HepG2 (cell line): ENCODE results near the gene WIPF3. TPM values are rescaled to one million over a fixed set of nuclear protein-coding genes. Genes with fewer than 3 reads are reported as not detected.

Experiments
- ATAC-seq: fragments of 200-7000 bp; cut with Tn5 transposase; 3 replicates; pipeline ENCODE4 v1.9.1; 2020; ENCODE audit warnings: mild to moderate bottlenecking, moderate library complexity
- BruUV-seq: library from RNA; stranded (reverse); fragments of 400-500 nt; replicated peaks from 2 replicates; lab custom pipeline; 2021; lab: Mats Ljungman, UMichigan
- CTCF ChIA-PET: fragments of 300-600 bp; formaldehyde crosslinking; extraction: SDS; loops from one replicate; lab custom pipeline; 2021; ENCODE audit warnings: low total read pairs, inconsistent platforms, low intra/inter-chr PET ratio; lab: Yijun Ruan, JAX
- POLR2A ChIA-PET: fragments of 350-600 bp; sonication (Branson Sonifier 250); formaldehyde crosslinking; loops from one replicate; lab custom pipeline; 2020; ENCODE audit warnings: antibody characterized with exemption, inconsistent platforms; lab: Yijun Ruan, JAX
- DNase-seq: peaks from one replicate; pipeline ENCODE4 v3.0.0-alpha.2; 2015; ENCODE audit warnings: low spot score
- FAIRE-seq: peaks from 3 replicates; lab custom pipeline; 2011; peaks lifted over from hg19 to GRCh38; lab: Jason Lieb, UNC
- H2AFZ ChIP-seq: one replicate; pipeline ENCODE4 v1.6.1; 2011; ENCODE audit warnings: low read length, inconsistent platforms
- H3K27ac ChIP-seq: fragments of 300-600 bp; 3 replicates; pipeline ENCODE4 v1.8.0; 2011; ENCODE audit warnings: mixed run types, mild to moderate bottlenecking, mixed read lengths, low read length, inconsistent platforms; ENCODE audit not compliant: insufficient read depth; ENCODE audit errors: extremely low read length
- H3K27me3 ChIP-seq, 2 experiments: fragments of 200-600 bp in 1 of 2; 2 replicates in 1 of 2; 3 replicates in 1 of 2; pipeline versions ENCODE4 v1.6.0 to v1.8.0; 2011; ENCODE audit warnings: low read length in 2 of 2, mild to moderate bottlenecking in 2 of 2, moderate library complexity in 2 of 2, inconsistent platforms in 1 of 2; ENCODE audit not compliant: insufficient read depth in 2 of 2, control insufficient read depth in 1 of 2
- H3K36me3 ChIP-seq, 2 experiments: fragments of 200-600 bp in 1 of 2; replicated peaks in 1 of 2; 2 replicates in 1 of 2; 3 replicates in 1 of 2; pipeline versions ENCODE4 v1.5.1 to v1.8.0; 2011; ENCODE audit warnings: low read length in 2 of 2, inconsistent platforms in 1 of 2; ENCODE audit not compliant: insufficient read depth in 2 of 2, control insufficient read depth in 1 of 2
- H3K4me1 ChIP-seq: 2 replicates; pipeline ENCODE4 v1.5.1; 2012; ENCODE audit warnings: low read length, inconsistent platforms; ENCODE audit not compliant: insufficient read depth
- H3K4me2 ChIP-seq: 2 replicates; pipeline ENCODE4 v1.6.0; 2011; ENCODE audit warnings: low read depth, low read length, inconsistent platforms
- H3K4me3 ChIP-seq, 3 experiments: fragments of 200-600 bp in 1 of 3; sonication (generic), shearing (Covaris generic) in 1 of 3; replicated peaks in 1 of 3; 2 replicates each; pipeline ENCODE4 v1.5.1; 2011 to 2016; ENCODE audit warnings: low read length in 3 of 3, inconsistent platforms in 2 of 3, low read depth in 2 of 3, mild to moderate bottlenecking in 2 of 3, control low read depth in 1 of 3, mixed read lengths in 1 of 3; ENCODE audit not compliant: insufficient read depth in 1 of 3
- H3K79me2 ChIP-seq: one replicate; pipeline ENCODE4 v1.6.1; 2011; ENCODE audit warnings: low read length, inconsistent platforms; ENCODE audit not compliant: insufficient read depth
- H3K9ac ChIP-seq: 2 replicates; pipeline ENCODE4 v1.6.0; 2011; ENCODE audit warnings: mild to moderate bottlenecking, low read depth, low read length, inconsistent platforms; ENCODE audit not compliant: insufficient read depth
- H3K9me3 ChIP-seq: 2 replicates; pipeline ENCODE4 v1.5.1; 2012; ENCODE audit warnings: mild to moderate bottlenecking, low read length
- H4K20me1 ChIP-seq: 2 replicates; pipeline ENCODE4 v1.6.0; 2011; ENCODE audit warnings: inconsistent platforms, mild to moderate bottlenecking, low read length, moderate library complexity; ENCODE audit not compliant: insufficient read depth
- ATM ChIP-seq: fragments of 450-650 bp; IDR thresholded peaks from 2 replicates; pipeline ENCODE4 v1.7.1; 2017; ENCODE audit warnings: mild to moderate bottlenecking, borderline replicate concordance
- CREB1 ChIP-seq, 2 experiments: fragments of 450-650 bp in 1 of 2; IDR thresholded peaks; 2 replicates each; pipeline ENCODE4 v1.6.1; 2016 to 2017; ENCODE audit warnings: control low read depth in 1 of 2, mild to moderate bottlenecking in 1 of 2, missing compliant biosample characterization in 1 of 2, missing genetic modification characterization in 1 of 2
- ETV5 ChIP-seq: IDR thresholded peaks from 2 replicates; pipeline ENCODE4 v1.6.1; 2018; ENCODE audit warnings: missing biosample characterization, missing genetic modification reagents, inconsistent platforms, borderline replicate concordance
- PHF20 ChIP-seq: sonication (generic); formaldehyde crosslinking; IDR thresholded peaks from 2 replicates; pipeline ENCODE4 v1.5.0; 2020; ENCODE audit warnings: mild to moderate bottlenecking, missing genetic modification reagents
- PHF21A ChIP-seq: sonication (generic); formaldehyde crosslinking; IDR thresholded peaks from 2 replicates; pipeline ENCODE4 v1.5.0; 2020; ENCODE audit warnings: mild to moderate bottlenecking, missing genetic modification reagents
- PLSCR1 ChIP-seq: sonication (generic); formaldehyde crosslinking; IDR thresholded peaks from 2 replicates; pipeline ENCODE4 v1.5.0; 2020; ENCODE audit warnings: missing genetic modification reagents, mild to moderate bottlenecking, borderline replicate concordance
- TERF1 ChIP-seq: sonication (generic); formaldehyde crosslinking; IDR thresholded peaks from 2 replicates; pipeline ENCODE4 v1.8.0; 2022; ENCODE audit warnings: mild to moderate bottlenecking, missing genetic modification reagents, moderate library complexity
- ZNF282 ChIP-seq: fragments of 450-650 bp; IDR thresholded peaks from 2 replicates; pipeline ENCODE4 v1.6.1; 2018; ENCODE audit not compliant: partially characterized antibody
- ZNF44 ChIP-seq: sonication (generic); formaldehyde crosslinking; IDR thresholded peaks from 2 replicates; pipeline ENCODE4 v1.5.1; 2020; ENCODE audit warnings: mild to moderate bottlenecking, missing genetic modification reagents
- ZNF496 ChIP-seq: sonication (generic); formaldehyde crosslinking; IDR thresholded peaks from 2 replicates; pipeline ENCODE4 v1.8.1; 2023; ENCODE audit warnings: mild to moderate bottlenecking, moderate library complexity, missing genetic modification reagents; ENCODE audit not compliant: insufficient replicate concordance
- WGBS: methylation state at CpG from one replicate; pipeline ENCODE4 v1.1.6; 2017; ENCODE audit warnings: low lambda C conversion rate; 5-methylcytosine and 5-hydroxymethylcytosine counted together
- in situ Hi-C: cut with HindIII; loops from 2 replicates; pipeline ENCODE4 v1.10.0; 2017; ENCODE audit warnings: low pct_unique_long_range_greater_than_20kb; ENCODE audit not compliant: extremely low pct_ligation_motif_present
- intact Hi-C: fragments of 100-400 bp; cut with micrococcal nuclease; formaldehyde crosslinking; loops from one replicate; pipeline ENCODE4 v1.10.0; 2022; ENCODE audit not compliant: unreplicated experiment
- polyA plus RNA-seq, 8 experiments: library from polyadenylated mRNA; depleted of rRNA in 3 of 8; stranded (reverse) in 7 of 8; unstranded in 1 of 8; fragments of >200 nt; fragmentation: Illumina TruSeq in 4 of 8; extraction: Trizol in 4 of 8; gene quantifications; 2 replicates each; pipeline versions ENCODE4 v1.2.1 to v1.2.3, GENCODE V29; 2011 to 2016; ENCODE audit warnings: low read depth in 4 of 8, missing spikeins in 1 of 8, mixed read lengths in 1 of 8; ENCODE audit not compliant: insufficient read depth in 1 of 8
- total RNA-seq, 5 experiments: library from RNA; depleted of rRNA; stranded (reverse); fragments of >200 nt; fragmentation: Illumina TruSeq; extraction: Trizol; gene quantifications; 2 replicates each; pipeline ENCODE4 v1.2.3, GENCODE V29; 2016; ENCODE audit warnings: low read depth in 1 of 5

Gene WIPF3
- total and polyA plus RNA-seq, 2 of the 13 experiments (the other 11 are each of a cell fraction or from before 2014, with no cell fraction given), result 0.03 TPM; not detected in 1

GRCh38 chr7:29810297-29810696, 4.0 kb downstream of the WIPF3 start (continued):
- TF ChIP-seq PHF20 (CRISPR knock-in tag), result no peak
- TF ChIP-seq ZNF282, result no peak
- no peak for TF ChIP-seq TERF1 (CRISPR knock-in tag)
- no peak for TF ChIP-seq ZNF496
- no peak for TF ChIP-seq ZNF44 (CRISPR knock-in tag)

- H3K4me3 ChIP-seq, result no peak overlapping the region
- ChIA-PET CTCF (no interaction called here), POLR2A (no interaction called here)
- no peak overlapping the region for H3K4me2 ChIP-seq
- H3K4me1 ChIP-seq, result peaks cover 19% of the 10 kb centered on the region
- no peaks in the 10 kb centered on the region for H4K20me1 ChIP-seq
- no peak overlapping the region for H3K27ac ChIP-seq
- peaks cover 3 to 48% of the 10 kb centered on the region in 2 experiments for H3K27me3 ChIP-seq
- BruUV-seq, result no TSS peak
- in situ Hi-C loops, result no loop called here
- ATAC-seq, result no peak
- WGBS, result under 1% methylated on average over 5 of the region's 5 CpGs
- no peak overlapping the region for H2AFZ ChIP-seq
- intact Hi-C loops, result no loop called here
- no peaks in the 10 kb centered on the region for H3K79me2 ChIP-seq
- no peaks in the 10 kb centered on the region for H3K36me3 ChIP-seq
- DNase-seq, result no peak
- H3K9me3 ChIP-seq, result no peaks in the 10 kb centered on the region
- no peak overlapping the region for H3K9ac ChIP-seq
- TF ChIP-seq PLSCR1 (no peak), CREB1 (IDR thresholded peaks at IDR 0.05) (peak; percentile 75), CREB1 (CRISPR knock-in tag; IDR thresholded peaks at IDR 0.05) (no peak), PHF21A (CRISPR knock-in tag) (no peak), ATM (no peak), ETV5 (no peak)
- no peak for FAIRE-seq
These were observed 4.6 kb downstream of the WIPF3 start for GRCh38 chr7:29810813-29811482.
